Measurements from ENCODE around the gene LPP. TPM values are rescaled to one million over a fixed set of nuclear protein-coding genes. Genes with fewer than 3 reads are reported as not detected.

The LPP gene
- total and polyA plus RNA-seq, 10 of the 15 experiments (the other 5 are each of a cell fraction or from before 2014, with no cell fraction given), result under 0.01 to 0.62 (median 0.03) TPM

- TF ChIP-seq ZNF207 (IDR thresholded peaks at IDR 0.05; ENCODE audit: borderline replicate concordance), result no peak
- no peak for TF ChIP-seq BCL11A (IDR thresholded peaks at IDR 0.05; ENCODE audit: low read depth, low read length)
- no peak for TF ChIP-seq FOXK2 (IDR thresholded peaks at IDR 0.05)
- TF ChIP-seq RBBP5 (conservative IDR thresholded peaks at IDR 0.05), result no peak
- no peak for TF ChIP-seq RAD21 (IDR thresholded peaks at IDR 0.05; ENCODE audit: insufficient read depth, low read depth, low read length)
- no peak for TF ChIP-seq ELK1 (IDR thresholded peaks at IDR 0.05; ENCODE audit: low read depth, low read length)
- TF ChIP-seq SKIL (IDR thresholded peaks at IDR 0.05; ENCODE audit: low read depth, poor library complexity, severe bottlenecking), result no peak
- TF ChIP-seq HDGF (IDR thresholded peaks at IDR 0.05), result no peak
- no peak for TF ChIP-seq BCLAF1 (IDR thresholded peaks at IDR 0.05)
- TF ChIP-seq FOXM1 (IDR thresholded peaks at IDR 0.05; ENCODE audit: low read depth, low read length), result no peak
- TF ChIP-seq ZBTB40 (IDR thresholded peaks at IDR 0.05; ENCODE audit: borderline replicate concordance), result no peak
- TF ChIP-seq NFIC (IDR thresholded peaks at IDR 0.05; ENCODE audit: low read depth, low read length), result no peak
- no peak for TF ChIP-seq EZH2 (IDR thresholded peaks at IDR 0.05; ENCODE audit: borderline replicate concordance, control insufficient read depth, low read depth, low read length)
- no peak for TF ChIP-seq MYB (IDR thresholded peaks at IDR 0.05; ENCODE audit: borderline replicate concordance, low read depth, low read length)
- no peak for TF ChIP-seq YY1 (IDR thresholded peaks at IDR 0.05; ENCODE audit: low read depth, low read length)
- TF ChIP-seq PKNOX1 (IDR thresholded peaks at IDR 0.05), result no peak
Measured at GRCh38 chr3:188505151-188505550, 351.2 kb downstream of the LPP start (continued).

All from GM12878 (cell line).